ENCODE measurements around the gene TSPAN12. TPM values are rescaled to one million over a fixed set of nuclear protein-coding genes. Genes with fewer than 3 reads are reported as not detected.
"Not testable (repeated sequence)": the region's sequence is repeated elsewhere in the genome, so short reads cannot be mapped to it uniquely, and the experiment has no call there.

Gene TSPAN12
- total RNA-seq, 1 experiment from 2014 or later, result 7.4 TPM

DNA sequence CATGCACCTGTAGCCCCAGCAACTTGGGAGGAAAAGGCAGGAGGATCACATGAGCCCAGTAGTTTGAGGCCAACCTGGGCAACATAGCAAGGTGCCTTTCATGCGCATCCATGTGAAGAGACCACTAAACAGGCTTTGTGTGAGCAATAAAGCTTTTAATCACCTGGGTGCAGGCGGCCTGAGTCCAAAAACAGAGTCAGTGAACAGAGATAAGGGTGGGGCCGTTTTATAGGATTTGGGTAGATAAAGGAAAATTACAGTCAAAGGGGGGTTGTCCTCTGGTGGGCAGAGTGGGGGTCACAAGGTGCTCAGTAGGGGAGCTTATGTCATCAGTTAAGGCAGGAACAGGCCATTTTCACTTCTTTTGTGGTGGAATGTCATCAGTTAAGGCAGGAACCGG is 27.7 kb upstream of the TSPAN12 start:
- RAD21 ChIA-PET (ENCODE audit: low non-redundant PET in 1 of 2, low total read pairs in 2 of 2, uncharacterized antibody in 2 of 2, unreplicated experiment in 2 of 2); H3K4me2 ChIP-seq (ENCODE audit: low read length); H3K9me2 ChIP-seq (ENCODE audit: insufficient read depth); intact Hi-C loops (cut with micrococcal nuclease); H3K9ac ChIP-seq (ENCODE audit: low read length); BruUV-seq (replicated peaks); H3K4me3 ChIP-seq (replicated peaks in 1 of 2; ENCODE audit: low read depth in 1 of 2, low read length in 2 of 2); DNase-seq (ENCODE audit: low read depth, low spot score); CTCF ChIA-PET; H3K36me3 ChIP-seq (ENCODE audit: control insufficient read depth in 1 of 2, insufficient read depth in 2 of 2, low read length in 2 of 2); POLR2A ChIA-PET; H3K79me2 ChIP-seq (ENCODE audit: insufficient read depth, low read length); H4K20me1 ChIP-seq (ENCODE audit: insufficient read depth); ATAC-seq; H3K27me3 ChIP-seq (ENCODE audit: insufficient read depth, low read length); H3K9me3 ChIP-seq (ENCODE audit: control insufficient read depth in 1 of 2, insufficient read depth in 1 of 2, low read depth in 1 of 2, low read length in 2 of 2); H3K4me1 ChIP-seq (ENCODE audit: control insufficient read depth in 1 of 2, insufficient read depth in 2 of 2, low read length in 2 of 2); H2AFZ ChIP-seq (ENCODE audit: low read depth, low read length, poor library complexity, severe bottlenecking); H3K27ac ChIP-seq (ENCODE audit: low read depth, low read length): not testable (repeated sequence)

- H3K79me2 ChIP-seq (ENCODE audit: insufficient read depth, low read length), result no peaks in the 10 kb centered on the region
- no peaks in the 10 kb centered on the region for H3K9me2 ChIP-seq (ENCODE audit: insufficient read depth)
- H2AFZ ChIP-seq (ENCODE audit: low read depth, low read length, poor library complexity, severe bottlenecking), result no peak overlapping the region
- H3K9ac ChIP-seq (ENCODE audit: low read length), result no peak overlapping the region
- ChIA-PET CTCF (no interaction called here), RAD21 (ENCODE audit: low non-redundant PET in 1 of 2, low total read pairs in 2 of 2, uncharacterized antibody in 2 of 2, unreplicated experiment in 2 of 2) (no interaction called here), POLR2A (no interaction called here)
- H4K20me1 ChIP-seq (ENCODE audit: insufficient read depth), result no peaks in the 10 kb centered on the region
- H3K9me3 ChIP-seq (ENCODE audit: control insufficient read depth in 1 of 2, insufficient read depth in 1 of 2, low read depth in 1 of 2, low read length in 2 of 2), result no peaks in the 10 kb centered on the region
- H3K27me3 ChIP-seq (ENCODE audit: insufficient read depth, low read length), result no peaks in the 10 kb centered on the region
- H3K4me2 ChIP-seq (ENCODE audit: low read length), result no peak overlapping the region
- no peaks in the 10 kb centered on the region for H3K36me3 ChIP-seq (ENCODE audit: control insufficient read depth in 1 of 2, insufficient read depth in 2 of 2, low read length in 2 of 2)
- no peak for DNase-seq (ENCODE audit: low read depth, low spot score)
- no peak for ATAC-seq
- no peak overlapping the region for H3K4me3 ChIP-seq (replicated peaks in 1 of 2; ENCODE audit: low read depth in 1 of 2, low read length in 2 of 2)
- intact Hi-C loops (cut with micrococcal nuclease), result no loop called here
- TF ChIP-seq EZH2phosphoT487 (IDR thresholded peaks at IDR 0.05; ENCODE audit: borderline replicate concordance), result no peak
- TF ChIP-seq CEBPB (IDR thresholded peaks at IDR 0.05; ENCODE audit: low read depth), result no peak
- TF ChIP-seq ZNF274 (IDR thresholded peaks at IDR 0.05; ENCODE audit: low read depth, low read length), result no peak
- TF ChIP-seq SIN3A (IDR thresholded peaks at IDR 0.05; ENCODE audit: low read depth), result no peak
- TF ChIP-seq, protein P1, sequence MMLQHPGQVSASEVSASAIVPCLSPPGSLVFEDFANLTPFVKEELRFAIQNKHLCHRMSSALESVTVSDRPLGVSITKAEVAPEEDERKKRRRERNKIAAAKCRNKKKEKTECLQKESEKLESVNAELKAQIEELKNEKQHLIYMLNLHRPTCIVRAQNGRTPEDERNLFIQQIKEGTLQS (IDR thresholded peaks at IDR 0.05), result no peak
- TF ChIP-seq POLR2A (IDR thresholded peaks at IDR 0.05; ENCODE audit: borderline replicate concordance, extremely low read depth, insufficient read depth, insufficient read length), result no peak
- no peak for TF ChIP-seq EZH2 (IDR thresholded peaks at IDR 0.05)
- no peak for TF ChIP-seq POLR2AphosphoS5 (IDR thresholded peaks at IDR 0.05; ENCODE audit: low read depth, low read length)
- no peak for TF ChIP-seq EGR1 (IDR thresholded peaks at IDR 0.05; ENCODE audit: low read depth)
- no peak for TF ChIP-seq MAX (IDR thresholded peaks at IDR 0.05)
- TF ChIP-seq CBX3 (IDR thresholded peaks at IDR 0.05; ENCODE audit: low read depth), result no peak
- TF ChIP-seq TCF7L2 (IDR thresholded peaks at IDR 0.05; ENCODE audit: borderline replicate concordance, extremely low read depth, insufficient read depth, insufficient read length), result no peak
- TF ChIP-seq SRF (IDR thresholded peaks at IDR 0.05; ENCODE audit: low read depth), result no peak
- no peak for TF ChIP-seq SP1 (IDR thresholded peaks at IDR 0.05; ENCODE audit: low read depth)
- TF ChIP-seq, protein P2, sequence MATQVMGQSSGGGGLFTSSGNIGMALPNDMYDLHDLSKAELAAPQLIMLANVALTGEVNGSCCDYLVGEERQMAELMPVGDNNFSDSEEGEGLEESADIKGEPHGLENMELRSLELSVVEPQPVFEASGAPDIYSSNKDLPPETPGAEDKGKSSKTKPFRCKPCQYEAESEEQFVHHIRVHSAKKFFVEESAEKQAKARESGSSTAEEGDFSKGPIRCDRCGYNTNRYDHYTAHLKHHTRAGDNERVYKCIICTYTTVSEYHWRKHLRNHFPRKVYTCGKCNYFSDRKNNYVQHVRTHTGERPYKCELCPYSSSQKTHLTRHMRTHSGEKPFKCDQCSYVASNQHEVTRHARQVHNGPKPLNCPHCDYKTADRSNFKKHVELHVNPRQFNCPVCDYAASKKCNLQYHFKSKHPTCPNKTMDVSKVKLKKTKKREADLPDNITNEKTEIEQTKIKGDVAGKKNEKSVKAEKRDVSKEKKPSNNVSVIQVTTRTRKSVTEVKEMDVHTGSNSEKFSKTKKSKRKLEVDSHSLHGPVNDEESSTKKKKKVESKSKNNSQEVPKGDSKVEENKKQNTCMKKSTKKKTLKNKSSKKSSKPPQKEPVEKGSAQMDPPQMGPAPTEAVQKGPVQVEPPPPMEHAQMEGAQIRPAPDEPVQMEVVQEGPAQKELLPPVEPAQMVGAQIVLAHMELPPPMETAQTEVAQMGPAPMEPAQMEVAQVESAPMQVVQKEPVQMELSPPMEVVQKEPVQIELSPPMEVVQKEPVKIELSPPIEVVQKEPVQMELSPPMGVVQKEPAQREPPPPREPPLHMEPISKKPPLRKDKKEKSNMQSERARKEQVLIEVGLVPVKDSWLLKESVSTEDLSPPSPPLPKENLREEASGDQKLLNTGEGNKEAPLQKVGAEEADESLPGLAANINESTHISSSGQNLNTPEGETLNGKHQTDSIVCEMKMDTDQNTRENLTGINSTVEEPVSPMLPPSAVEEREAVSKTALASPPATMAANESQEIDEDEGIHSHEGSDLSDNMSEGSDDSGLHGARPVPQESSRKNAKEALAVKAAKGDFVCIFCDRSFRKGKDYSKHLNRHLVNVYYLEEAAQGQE (IDR thresholded peaks at IDR 0.05; ENCODE audit: low read depth), result no peak
- no peak for TF ChIP-seq ELF1 (IDR thresholded peaks at IDR 0.05; ENCODE audit: borderline replicate concordance, low read depth)
- no peak for TF ChIP-seq RAD21 (IDR thresholded peaks at IDR 0.05; ENCODE audit: low read depth)
- no peak for TF ChIP-seq JUND (IDR thresholded peaks at IDR 0.05)
- no peaks in the 10 kb centered on the region for H3K4me1 ChIP-seq (ENCODE audit: control insufficient read depth in 1 of 2, insufficient read depth in 2 of 2, low read length in 2 of 2)
- BruUV-seq (replicated peaks), result no TSS peak
- no peak overlapping the region for H3K27ac ChIP-seq (ENCODE audit: low read depth, low read length)
Measured at GRCh38 chr7:120877701-120878100, 19.8 kb upstream of the TSPAN12 start.
